Spleen (tissue), 7 donors: ENCODE measurements around the gene AGTR2.

Experiments used
- POLR2A ChIP-seq, 3 donors: fragments of 450-650 bp; IDR thresholded peaks; one replicate each; pipeline ENCODE4 v1.5.1; 2017; ENCODE audit warnings: antibody characterized with exemption in 3 of 3, mild to moderate bottlenecking in 1 of 3
- POLR2AphosphoS5 ChIP-seq, 3 donors: sonication (generic); formaldehyde crosslinking; IDR thresholded peaks; one replicate each; pipeline ENCODE4 v1.5.1; 2017; ENCODE audit warnings: antibody characterized with exemption in 3 of 3
- TF ChIP-seq, protein P1 (sequence below), 11 experiments: fragments of 200-600 bp in 7 of 11; fragments of 450-650 bp in 4 of 11; sonication (generic) in 4 of 11; IDR thresholded peaks in 8 of 11; conservative IDR thresholded peaks in 3 of 11; 1 replicate in 7 of 11; 2 replicates in 4 of 11; pipeline versions ENCODE4 v1.4.0 to v1.8.0; 2016 to 2021; ENCODE audit warnings: antibody characterized with exemption in 11 of 11, inconsistent platforms in 4 of 11, mild to moderate bottlenecking in 1 of 11
- donor health status: DM: no; HTN: no; CAD: no; lungs with moderate emphysema.
- donor health status: DM: no; HTN: no; CAD: no.
- donor health status: DM: no; HTN: no; CAD: no.

DNA sequence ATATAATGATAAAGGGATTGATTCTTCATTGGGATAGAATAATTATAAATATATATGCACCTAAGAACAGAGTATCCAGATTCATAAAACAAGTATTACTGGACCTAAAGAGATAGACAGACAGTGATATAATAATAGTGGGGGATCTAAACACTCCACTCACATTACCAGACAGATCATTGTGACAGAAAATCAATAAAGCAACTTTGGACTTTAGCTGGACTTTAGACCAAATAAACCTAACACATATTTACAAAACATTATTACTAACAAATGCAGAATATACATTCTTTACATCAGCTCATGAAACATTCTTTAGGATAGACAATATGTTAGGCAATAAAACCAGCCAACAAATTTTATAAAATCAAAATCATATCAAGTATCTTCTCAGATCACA lies 14.6 kb downstream of the AGTR2 start:
- TF ChIP-seq, protein P1, sequence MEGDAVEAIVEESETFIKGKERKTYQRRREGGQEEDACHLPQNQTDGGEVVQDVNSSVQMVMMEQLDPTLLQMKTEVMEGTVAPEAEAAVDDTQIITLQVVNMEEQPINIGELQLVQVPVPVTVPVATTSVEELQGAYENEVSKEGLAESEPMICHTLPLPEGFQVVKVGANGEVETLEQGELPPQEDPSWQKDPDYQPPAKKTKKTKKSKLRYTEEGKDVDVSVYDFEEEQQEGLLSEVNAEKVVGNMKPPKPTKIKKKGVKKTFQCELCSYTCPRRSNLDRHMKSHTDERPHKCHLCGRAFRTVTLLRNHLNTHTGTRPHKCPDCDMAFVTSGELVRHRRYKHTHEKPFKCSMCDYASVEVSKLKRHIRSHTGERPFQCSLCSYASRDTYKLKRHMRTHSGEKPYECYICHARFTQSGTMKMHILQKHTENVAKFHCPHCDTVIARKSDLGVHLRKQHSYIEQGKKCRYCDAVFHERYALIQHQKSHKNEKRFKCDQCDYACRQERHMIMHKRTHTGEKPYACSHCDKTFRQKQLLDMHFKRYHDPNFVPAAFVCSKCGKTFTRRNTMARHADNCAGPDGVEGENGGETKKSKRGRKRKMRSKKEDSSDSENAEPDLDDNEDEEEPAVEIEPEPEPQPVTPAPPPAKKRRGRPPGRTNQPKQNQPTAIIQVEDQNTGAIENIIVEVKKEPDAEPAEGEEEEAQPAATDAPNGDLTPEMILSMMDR (IDR thresholded peaks at IDR 0.05 in 8 of 11, conservative IDR thresholded peaks at IDR 0.05 in 3 of 11): no peak
- no peak for TF ChIP-seq POLR2A (IDR thresholded peaks at IDR 0.05)
- no peak for TF ChIP-seq POLR2AphosphoS5 (IDR thresholded peaks at IDR 0.05)
